Measurements from ENCODE around the gene NEBL. TPM values are rescaled to one million over a fixed set of nuclear protein-coding genes. Genes with fewer than 3 reads are reported as not detected.

NEBL gene
- total RNA-seq, 4 donors from 2014 or later: 1.9 to 6.5 (median 2.4) TPM

GRCh38 chr10:20887706-20888555 is 9.2 kb downstream of the NEBL start:
- H3K36me3 ChIP-seq: no peaks in the 10 kb centered on the region
- H3K27me3 ChIP-seq: no peaks in the 10 kb centered on the region
- H3K4me1 ChIP-seq: no peaks in the 10 kb centered on the region
- H3K9me3 ChIP-seq: no peaks in the 10 kb centered on the region
- no peak for ATAC-seq
- H3K4me3 ChIP-seq: no peak overlapping the region
- WGBS, 2 donors (ENCODE audit: low coverage in 1 of 2): 47 to 61% methylated on average over 7 of the region's 7 CpGs
- no peak overlapping the region for H3K27ac ChIP-seq
- TF ChIP-seq POLR2AphosphoS5 (IDR thresholded peaks at IDR 0.05): no peak
- TF ChIP-seq POLR2A (IDR thresholded peaks at IDR 0.05): no peak
- no peak for TF ChIP-seq CTCF (IDR thresholded peaks at IDR 0.05)
- no peak for TF ChIP-seq EP300 (IDR thresholded peaks at IDR 0.05)

DNA sequence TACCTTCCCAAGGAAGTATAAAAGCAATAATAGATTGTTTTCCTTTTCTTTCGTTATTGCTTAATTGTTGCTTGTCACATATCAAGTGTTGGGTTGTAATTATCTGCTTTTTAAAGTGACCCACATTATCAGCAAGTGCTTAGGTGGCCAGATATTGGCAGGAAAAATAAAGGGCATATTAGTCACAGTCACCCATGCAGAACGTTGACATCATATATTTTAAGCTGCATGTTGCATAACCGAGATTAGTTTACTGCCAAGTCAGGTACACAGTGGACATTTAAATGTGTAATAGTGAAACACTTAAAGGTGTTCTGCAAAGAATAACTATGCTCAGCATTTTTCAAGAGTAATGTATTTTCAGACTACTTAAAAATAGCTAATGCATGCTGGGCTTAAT is 11.4 kb downstream of the NEBL start:
- H3K9me3 ChIP-seq: no peaks in the 10 kb centered on the region
- H3K27me3 ChIP-seq: no peaks in the 10 kb centered on the region
- H3K36me3 ChIP-seq: no peaks in the 10 kb centered on the region
- H3K27ac ChIP-seq: no peak overlapping the region
- 28 to 44% methylated on average over 3 of the region's 3 CpGs for WGBS, 2 donors (ENCODE audit: low coverage in 1 of 2)
- TF ChIP-seq EP300 (IDR thresholded peaks at IDR 0.05) (no peak), CTCF (IDR thresholded peaks at IDR 0.05) (no peak), POLR2AphosphoS5 (IDR thresholded peaks at IDR 0.05) (no peak), POLR2A (IDR thresholded peaks at IDR 0.05) (no peak)
- no peak for ATAC-seq
- H3K4me1 ChIP-seq: no peaks in the 10 kb centered on the region
- H3K4me3 ChIP-seq: no peak overlapping the region

DNA sequence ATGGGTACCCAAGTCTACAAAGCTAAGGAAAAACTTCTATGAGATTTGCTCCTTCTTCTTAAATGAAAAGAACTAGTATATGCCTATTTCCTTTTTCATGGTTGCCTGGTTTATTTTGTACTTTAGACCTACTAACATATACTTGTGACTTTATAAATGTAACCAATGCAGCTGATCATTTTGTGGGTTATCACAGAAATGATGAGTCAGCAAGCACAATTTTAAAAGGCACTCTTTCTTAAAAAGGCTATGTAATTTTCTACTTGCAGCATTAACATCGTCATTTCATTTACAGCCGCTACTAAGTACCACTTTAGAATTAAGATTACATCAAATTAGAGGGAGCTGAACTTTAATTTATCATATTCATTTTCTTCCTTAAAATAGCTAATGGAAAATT is 13.6 kb downstream of the NEBL start:
- Histone ChIP-seq H3K4me3 (no peak overlapping the region), H3K27me3 (peaks cover 4% of the 10 kb centered on the region), H3K9me3 (no peaks in the 10 kb centered on the region), H3K4me1 (no peaks in the 10 kb centered on the region), H3K27ac (no peak overlapping the region), H3K36me3 (no peaks in the 10 kb centered on the region)
- WGBS, 2 donors (ENCODE audit: low coverage in 1 of 2): 91 to 100% methylated on average over 2 of the region's 2 CpGs
- ATAC-seq: no peak
- TF ChIP-seq EP300 (IDR thresholded peaks at IDR 0.05) (no peak), POLR2AphosphoS5 (IDR thresholded peaks at IDR 0.05) (no peak), CTCF (IDR thresholded peaks at IDR 0.05) (no peak), POLR2A (IDR thresholded peaks at IDR 0.05) (no peak)

DNA sequence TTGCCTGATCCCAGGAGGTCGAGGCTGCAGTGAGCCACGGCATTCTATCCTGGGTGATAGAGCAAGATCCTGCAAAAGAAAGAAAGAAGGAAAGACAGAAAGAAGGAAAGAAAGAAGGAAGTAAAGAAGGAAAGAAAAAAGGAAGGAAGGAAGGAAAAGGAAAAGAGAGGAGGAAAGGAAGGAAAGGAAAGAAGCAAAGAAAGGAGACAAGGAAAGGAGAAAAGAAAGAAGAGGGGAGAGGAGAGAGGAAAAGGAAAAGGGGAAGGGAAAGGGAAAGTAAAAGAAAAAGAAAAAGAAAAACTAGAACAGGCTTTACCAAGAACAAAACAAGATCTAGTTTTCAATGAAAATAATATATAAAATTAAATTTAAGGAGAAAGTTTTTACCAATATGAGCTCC is 15.0 kb downstream of the NEBL start:
- ATAC-seq: no peak
- Histone ChIP-seq H3K27ac (no peak overlapping the region), H3K9me3 (no peaks in the 10 kb centered on the region), H3K4me1 (no peaks in the 10 kb centered on the region), H3K4me3 (no peak overlapping the region), H3K27me3 (peaks cover 4% of the 10 kb centered on the region), H3K36me3 (no peaks in the 10 kb centered on the region)
- TF ChIP-seq POLR2AphosphoS5 (IDR thresholded peaks at IDR 0.05): no peak
- TF ChIP-seq CTCF (IDR thresholded peaks at IDR 0.05): no peak
- no peak for TF ChIP-seq POLR2A (IDR thresholded peaks at IDR 0.05)
- WGBS, 2 donors (ENCODE audit: low coverage in 1 of 2): 93 to 94% methylated on average over 2 of the region's 2 CpGs

- WGBS, 2 donors (ENCODE audit: low coverage in 1 of 2): 70 to 82% methylated on average over 1 to 2 of the region's 2 CpGs
- Histone ChIP-seq H3K27ac (no peak overlapping the region), H3K4me3 (no peak overlapping the region), H3K27me3 (peaks cover 4% of the 10 kb centered on the region), H3K4me1 (no peaks in the 10 kb centered on the region), H3K9me3 (no peaks in the 10 kb centered on the region), H3K36me3 (no peaks in the 10 kb centered on the region)
- ATAC-seq: no peak
- TF ChIP-seq CTCF (IDR thresholded peaks at IDR 0.05) (no peak), EP300 (IDR thresholded peaks at IDR 0.05) (no peak), POLR2A (IDR thresholded peaks at IDR 0.05) (no peak), POLR2AphosphoS5 (IDR thresholded peaks at IDR 0.05) (no peak)
Observed at GRCh38 chr10:20879136-20879535, 18.0 kb downstream of the NEBL start.
